HG02759 (cell line): Measurements from ENCODE around the gene C12orf76.
"Not testable (repeated sequence)": the region's sequence is repeated elsewhere in the genome, so short reads cannot be mapped to it uniquely, and the experiment has no call there.

Experiments used
- ATAC-seq: cut with Tn5 transposase; IDR thresholded peaks from one replicate; pipeline ENCODE4 v1.9.1; 2021; ENCODE audit warnings: mild to moderate bottlenecking, moderate library complexity; ENCODE audit not compliant: unreplicated experiment

Gene C12orf76

GRCh38 chr12:110067531-110067930 is 19.2 kb upstream of the C12orf76 start:
- no peak for ATAC-seq

DNA sequence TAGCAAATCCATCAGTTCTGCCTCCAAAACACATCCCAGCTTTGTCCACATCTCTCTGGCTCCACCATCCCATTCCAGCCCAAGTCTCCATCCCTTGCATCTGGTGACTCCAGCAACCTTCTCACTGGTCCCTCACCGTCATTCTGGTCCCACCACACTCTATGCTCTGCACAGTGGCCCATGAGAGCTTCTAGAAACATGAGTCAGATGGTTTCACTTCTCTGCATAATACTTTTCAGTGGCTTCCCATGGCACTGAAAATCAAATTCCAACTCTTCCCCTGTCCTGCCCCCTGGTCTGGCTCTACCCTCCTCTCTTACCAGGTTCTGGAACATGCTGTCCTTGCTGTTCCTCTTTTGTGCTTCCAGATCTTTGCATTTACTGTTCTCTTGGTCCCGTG is 17.2 kb upstream of the C12orf76 start:
- no peak for ATAC-seq

DNA sequence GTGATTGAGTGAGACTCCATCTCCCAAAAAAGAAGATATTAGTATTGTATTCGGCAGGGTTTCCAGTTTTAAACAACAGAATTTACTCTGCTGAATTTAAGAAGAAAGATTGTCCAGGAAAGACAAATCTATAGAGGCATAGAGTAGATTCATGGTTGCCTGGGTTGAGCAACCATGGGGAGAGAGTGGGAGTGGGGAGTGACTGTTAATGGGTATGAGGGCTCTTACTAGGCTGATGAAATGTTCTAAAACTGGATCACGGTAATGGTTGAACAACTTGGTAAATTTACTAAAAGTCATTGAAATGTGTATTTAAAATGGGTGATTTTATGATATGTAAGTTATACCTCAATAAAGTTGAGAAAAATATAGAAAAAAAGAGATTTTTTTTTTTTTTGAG is 13.9 kb upstream of the C12orf76 start:
- no peak for ATAC-seq

- ATAC-seq = no peak
These were observed 11.3 kb upstream of the C12orf76 start for GRCh38 chr12:110059651-110060000.

DNA sequence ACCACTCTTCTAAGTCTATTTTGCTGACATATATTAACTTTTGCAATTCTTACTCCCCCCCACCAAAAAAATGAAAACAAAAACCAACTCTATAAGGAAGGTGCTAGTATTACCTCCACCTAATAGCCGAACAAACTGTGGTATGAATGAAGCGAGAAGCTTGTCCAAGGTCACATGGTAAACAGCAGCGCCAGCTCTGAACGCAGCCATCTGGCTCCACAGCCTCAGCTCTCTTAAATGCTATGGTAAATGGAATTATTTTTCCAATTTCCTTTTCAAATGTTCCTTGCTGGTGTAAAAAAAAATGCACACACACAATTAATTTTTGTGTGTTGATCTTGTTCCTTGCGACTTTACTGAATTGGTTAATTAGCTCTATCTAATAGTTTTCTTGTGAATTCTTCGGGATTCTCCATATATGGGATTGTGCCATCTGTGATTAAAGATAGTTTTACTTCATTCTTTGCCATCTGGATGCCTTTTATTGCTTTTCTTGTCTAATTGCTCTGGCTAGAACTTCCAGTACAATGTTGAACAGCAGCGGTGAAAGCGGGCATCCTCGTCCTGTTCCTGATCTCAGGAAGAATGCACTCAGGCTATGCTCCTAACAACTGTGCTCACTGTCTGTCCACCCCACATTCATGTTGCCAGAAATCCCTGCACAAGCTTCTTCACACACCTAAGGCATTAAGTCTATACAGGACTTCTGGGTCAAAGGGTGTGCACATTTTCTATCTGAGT is 10.7 kb upstream of the C12orf76 start:
- no peak for ATAC-seq

GRCh38 chr12:110056643-110057042 is 8.3 kb upstream of the C12orf76 start:
- ATAC-seq = not testable (repeated sequence)

DNA sequence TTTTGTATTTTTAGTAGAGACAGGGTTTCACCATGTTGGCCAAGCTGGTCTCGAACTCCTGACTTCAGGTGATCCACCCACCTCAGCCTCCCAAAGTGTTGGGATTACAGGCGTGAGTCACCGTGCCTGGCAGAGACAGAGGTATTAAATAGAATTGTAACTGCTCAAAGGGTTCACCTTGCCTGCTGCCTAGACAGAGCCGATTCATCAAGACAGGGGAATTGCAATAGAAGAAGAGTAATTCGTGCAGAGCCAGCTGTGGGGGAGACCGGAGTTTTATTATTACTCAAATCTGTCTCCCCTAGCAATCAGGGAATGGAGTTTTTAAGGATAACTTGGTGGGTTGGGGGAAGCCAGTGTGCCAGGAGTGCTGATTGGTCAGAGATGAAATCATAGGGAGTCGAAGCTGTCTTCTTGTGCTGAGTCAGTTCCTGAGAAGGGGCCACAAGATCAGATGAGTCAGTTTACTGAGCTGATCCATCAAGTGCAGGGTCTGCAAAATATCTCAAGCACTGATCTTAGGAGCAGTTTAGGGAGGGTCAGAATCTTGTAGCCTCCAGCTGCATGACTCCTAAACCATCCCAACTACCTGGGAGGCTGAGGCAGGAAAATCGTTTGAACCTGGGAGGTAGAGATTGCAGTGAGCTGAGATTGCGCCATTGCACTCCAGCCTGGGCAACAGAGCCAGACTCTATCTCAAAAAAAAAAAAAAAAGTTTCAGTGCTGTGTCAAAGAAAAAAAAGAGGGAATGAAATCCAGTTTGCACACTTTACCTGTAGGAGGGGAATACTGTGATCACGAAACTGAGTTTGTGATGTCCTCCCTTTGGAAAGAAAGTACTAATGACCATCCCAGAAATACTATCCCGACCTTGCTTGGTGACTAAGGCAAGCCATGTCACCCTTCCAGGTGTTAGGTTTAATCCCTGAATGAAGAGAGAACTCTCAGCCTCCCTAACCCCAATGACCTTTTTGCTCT is 7.3 kb upstream of the C12orf76 start:
- ATAC-seq = not testable (repeated sequence)

DNA sequence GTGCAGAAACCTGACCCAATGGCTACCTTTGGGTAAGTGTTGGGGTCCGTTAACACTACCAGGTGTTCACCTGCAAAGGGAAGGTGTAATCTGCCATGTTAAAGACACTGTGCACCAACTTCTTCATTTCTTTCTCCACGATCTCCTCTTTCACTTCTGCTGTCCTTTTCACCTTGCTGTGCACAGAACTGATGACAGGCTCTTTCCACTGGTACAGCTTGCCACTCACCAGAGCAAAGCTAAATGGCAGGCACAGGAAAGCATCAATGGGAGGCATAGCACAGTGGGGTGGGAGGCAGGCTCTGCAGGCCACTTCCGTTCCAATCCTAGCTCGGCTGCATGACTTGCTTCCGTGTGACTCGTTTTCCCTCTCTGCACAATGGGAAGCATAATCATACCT is 2.6 kb upstream of the C12orf76 start:
- no peak for ATAC-seq

DNA sequence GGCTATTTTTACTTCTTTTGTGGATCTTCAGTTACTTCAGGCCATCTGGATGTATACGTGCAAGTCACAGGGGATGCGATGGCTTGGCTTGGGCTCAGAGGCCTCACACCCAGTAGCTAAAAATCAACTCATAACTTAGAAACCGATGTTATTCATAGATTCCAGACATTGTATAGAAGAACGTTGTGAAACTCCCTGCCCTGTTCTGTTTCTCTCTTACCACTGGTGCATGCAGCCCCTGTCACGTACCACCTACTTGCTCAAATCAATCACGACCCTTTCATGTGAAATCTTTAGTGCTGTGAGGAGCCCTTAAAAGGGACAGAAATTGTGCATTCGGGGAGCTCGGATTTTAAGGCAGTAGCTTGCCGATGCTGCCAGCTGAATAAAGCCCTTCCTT is 1.3 kb upstream of the C12orf76 start:
- not testable (repeated sequence) for ATAC-seq

GRCh38 chr12:110049034-110049433 is 712 bp upstream of the C12orf76 start:
- ATAC-seq = not testable (repeated sequence)

DNA sequence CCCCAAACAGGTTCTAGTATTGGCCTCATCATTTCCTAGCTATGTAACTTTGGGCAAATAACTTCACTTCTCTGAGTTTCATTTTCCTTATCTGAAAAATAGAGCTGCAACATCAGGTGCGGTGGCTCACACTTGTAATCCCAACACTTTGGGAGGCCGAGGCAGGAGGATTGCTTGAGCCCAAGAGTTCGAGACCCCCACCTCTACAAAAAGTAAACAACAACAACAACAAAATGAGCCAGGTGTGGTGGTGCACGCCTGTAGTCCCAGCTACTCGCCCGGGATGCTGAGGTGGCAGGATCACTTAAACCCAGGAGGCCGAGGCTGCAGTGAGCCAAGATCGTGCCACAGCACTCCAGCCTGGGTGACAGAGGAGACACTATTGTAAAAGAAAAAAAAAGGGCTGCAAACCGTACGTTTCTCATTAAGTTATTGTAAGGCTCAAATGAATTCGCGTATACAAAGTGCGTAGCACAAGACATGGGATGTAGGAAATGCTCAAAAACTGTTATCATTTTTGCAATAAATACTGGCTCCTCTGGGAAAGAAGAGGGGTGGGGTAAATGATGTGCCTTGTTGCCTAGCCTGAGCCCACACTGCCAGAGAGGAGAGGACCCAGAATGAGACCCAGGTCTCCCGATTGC is 903 bp downstream of the C12orf76 start:
- no peak for ATAC-seq

- no peak for ATAC-seq
These were observed 1.7 kb downstream of the C12orf76 start for GRCh38 chr12:110046451-110047187.

- no peak for ATAC-seq
These were observed 6.1 kb downstream of the C12orf76 start for GRCh38 chr12:110042264-110042663.

GRCh38 chr12:110039085-110039807 is 9.1 kb downstream of the C12orf76 start:
- no peak for ATAC-seq

GRCh38 chr12:110038741-110039084 is 9.6 kb downstream of the C12orf76 start:
- ATAC-seq = no peak

GRCh38 chr12:110037315-110037714 is 11.0 kb downstream of the C12orf76 start:
- ATAC-seq = no peak

- ATAC-seq = no peak
These were observed 12.7 kb downstream of the C12orf76 start for GRCh38 chr12:110035534-110036104.

DNA sequence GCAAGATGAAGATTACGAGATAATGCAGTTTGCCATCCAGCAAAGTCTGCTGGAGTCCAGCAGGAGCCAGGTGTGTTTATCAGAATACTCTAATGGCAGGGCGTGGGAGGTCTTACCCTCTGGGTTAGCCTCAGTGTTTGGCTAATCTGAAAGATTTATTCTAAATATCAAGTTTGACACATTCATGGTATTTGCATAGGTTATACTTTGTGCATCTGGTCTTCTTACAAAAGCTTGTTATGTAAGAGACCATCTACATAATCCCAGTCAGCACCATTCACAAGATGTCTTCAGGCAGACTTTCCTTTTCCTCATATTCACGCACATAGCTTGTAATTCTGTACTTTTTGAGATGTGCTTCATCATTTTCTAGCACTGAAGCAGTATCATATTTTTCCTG is 14.4 kb downstream of the C12orf76 start:
- no peak for ATAC-seq

DNA sequence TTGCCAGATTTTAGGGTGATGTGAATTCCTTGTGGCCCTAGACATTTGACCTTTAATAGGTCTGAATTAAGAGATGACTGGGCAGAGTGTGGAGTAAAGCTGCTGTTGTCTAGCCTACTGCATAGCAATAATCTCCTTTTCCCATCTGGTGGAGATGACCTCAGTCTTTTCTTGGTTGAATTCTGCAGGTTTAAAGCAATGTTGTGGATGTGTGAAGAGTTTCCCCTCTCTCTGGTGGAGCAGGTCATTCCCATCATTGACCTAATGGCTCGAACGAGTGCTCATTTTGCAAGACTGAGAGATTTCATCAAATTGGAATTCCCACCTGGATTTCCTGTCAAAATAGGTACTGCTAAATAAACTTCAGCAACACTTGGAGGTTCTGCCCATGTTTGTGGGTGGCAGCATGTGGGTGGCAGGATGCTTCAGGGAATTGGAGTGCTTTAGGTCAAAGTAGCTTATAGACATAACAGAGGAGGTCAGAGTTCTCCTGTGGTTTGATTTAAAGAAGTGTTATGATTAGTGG is 19.0 kb downstream of the C12orf76 start:
- ATAC-seq = no peak

- ATAC-seq = no peak
These were observed 20.0 kb downstream of the C12orf76 start for GRCh38 chr12:110028323-110028722.
